ENCODE results near the gene SFMBT2.
A peak's percentile ranks its signal among the peaks of the same experiment; 100 is the strongest.

Gene SFMBT2

DNA sequence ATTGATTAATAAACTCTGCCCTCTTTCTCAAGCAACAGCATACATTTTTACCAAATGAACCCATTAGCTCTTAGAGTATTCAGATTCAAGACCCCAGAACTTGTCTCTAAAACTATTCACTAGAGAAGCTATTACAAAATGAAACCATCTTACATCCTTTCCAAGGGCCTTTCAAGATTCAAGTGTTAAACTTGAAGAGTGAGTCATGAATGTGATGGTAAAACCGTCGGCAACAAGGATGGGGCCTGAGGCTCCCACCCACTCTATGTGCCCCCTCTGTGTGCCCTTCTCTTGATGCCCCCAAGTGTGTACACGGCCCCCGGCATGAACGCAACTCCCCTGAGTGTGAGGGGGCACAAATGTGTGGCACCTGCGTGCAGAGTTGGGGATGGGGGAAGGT, 46.4 kb downstream of the SFMBT2 start:
- DNase-seq (ENCODE audit: low read depth) = no peak

DNA sequence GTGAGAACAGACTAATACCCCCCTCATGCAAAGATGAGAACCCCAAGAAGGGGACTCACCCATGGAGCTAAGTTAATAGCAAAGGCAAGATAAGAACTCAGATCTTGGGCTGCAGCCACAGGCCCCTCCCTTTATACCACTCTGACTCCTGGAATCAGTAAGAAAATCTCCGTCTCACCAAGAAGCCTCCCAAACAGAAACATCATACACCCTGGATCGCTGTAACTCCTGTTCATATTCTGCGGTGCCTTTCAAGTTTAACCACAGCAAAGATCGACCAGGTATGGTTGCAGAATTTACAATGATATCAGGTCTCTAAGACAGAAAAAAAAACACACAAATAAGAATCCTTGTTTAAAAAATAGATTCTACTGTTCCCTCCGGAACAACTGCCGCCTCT, 47.1 kb downstream of the SFMBT2 start:
- DNase-seq (ENCODE audit: low read depth) = no peak

GRCh38 chr10:7362471-7362870, 48.4 kb downstream of the SFMBT2 start:
- no peak for DNase-seq (ENCODE audit: low read depth)

DNA sequence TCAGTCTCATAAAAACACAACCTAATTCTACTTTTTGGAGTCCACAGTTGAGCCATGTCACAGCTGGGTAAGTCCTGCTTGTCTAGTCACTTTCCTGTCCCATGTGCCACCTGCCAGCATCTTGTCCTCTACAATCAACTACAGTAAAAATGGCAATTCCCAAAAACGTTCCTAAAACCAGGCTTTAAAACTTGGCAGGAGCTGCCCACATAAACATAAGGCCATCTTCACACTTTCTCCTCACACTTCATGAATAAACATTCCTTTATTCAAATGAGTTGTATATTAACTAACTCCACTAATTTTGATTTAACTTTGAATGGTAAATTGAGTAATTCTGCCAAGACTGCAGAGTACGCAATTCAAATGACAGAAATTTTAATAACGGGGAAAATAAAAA, 49.5 kb downstream of the SFMBT2 start:
- DNase-seq (ENCODE audit: low read depth) = no peak

DNA sequence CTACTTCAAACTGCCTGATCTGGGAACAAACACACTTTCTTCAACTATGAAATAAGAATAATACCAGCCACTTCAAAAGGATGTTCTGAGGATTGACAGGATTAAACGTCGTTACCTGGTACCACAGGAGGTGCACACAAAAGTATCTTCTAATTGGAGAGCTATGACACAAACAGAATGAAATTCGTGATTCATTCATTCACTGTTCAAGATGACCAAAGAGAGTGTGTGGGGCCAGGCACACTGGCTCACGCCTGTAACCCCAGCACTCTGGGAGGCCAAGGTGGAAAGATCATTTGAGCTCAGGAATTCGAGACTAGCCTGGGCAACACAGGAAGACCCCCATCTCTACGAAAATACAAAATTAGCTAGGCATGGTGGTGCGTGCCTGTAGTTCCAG, 50.9 kb downstream of the SFMBT2 start:
- no peak for DNase-seq (ENCODE audit: low read depth)

- no peak for DNase-seq (ENCODE audit: low read depth)
These were observed 51.5 kb downstream of the SFMBT2 start for GRCh38 chr10:7359356-7359755.

GRCh38 chr10:7357193-7357592, 53.6 kb downstream of the SFMBT2 start:
- DNase-seq (ENCODE audit: low read depth) = no peak

- DNase-seq (ENCODE audit: low read depth) = peak; percentile 73
These were observed 56.3 kb downstream of the SFMBT2 start for GRCh38 chr10:7354330-7355047.

GRCh38 chr10:7351894-7352293, 58.9 kb downstream of the SFMBT2 start:
- no peak for DNase-seq (ENCODE audit: low read depth)

DNA sequence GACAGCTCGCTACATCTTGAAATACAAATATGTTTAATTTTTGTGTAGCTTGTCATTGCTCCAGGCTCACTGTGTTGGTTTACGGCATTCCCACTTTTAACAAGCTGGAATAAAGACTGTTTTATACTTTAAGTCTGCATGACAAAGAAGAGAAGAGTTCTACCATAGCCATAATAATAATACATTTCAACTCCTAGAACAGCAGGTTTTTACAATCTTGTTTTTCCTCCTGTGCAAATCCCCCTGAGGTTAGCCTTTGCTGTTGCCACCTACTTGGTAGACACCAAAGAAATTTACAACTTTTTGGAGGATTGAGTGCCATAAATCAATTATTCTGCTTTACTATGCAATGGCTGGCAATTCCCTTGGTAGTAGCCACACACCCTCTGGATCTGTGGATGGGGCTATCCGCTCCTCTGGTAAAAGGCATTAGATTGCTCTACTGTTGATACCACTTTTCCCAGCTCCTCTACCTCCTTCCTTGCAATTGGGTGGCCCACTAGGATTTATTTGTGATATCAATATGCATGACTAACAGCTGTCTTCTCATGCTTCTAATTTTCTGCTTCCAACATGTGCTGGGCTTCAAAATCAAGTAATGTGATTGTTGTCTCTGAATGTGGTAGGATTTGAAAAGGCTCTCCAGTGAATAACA, 60.2 kb downstream of the SFMBT2 start:
- no peak for DNase-seq (ENCODE audit: low read depth)

DNA sequence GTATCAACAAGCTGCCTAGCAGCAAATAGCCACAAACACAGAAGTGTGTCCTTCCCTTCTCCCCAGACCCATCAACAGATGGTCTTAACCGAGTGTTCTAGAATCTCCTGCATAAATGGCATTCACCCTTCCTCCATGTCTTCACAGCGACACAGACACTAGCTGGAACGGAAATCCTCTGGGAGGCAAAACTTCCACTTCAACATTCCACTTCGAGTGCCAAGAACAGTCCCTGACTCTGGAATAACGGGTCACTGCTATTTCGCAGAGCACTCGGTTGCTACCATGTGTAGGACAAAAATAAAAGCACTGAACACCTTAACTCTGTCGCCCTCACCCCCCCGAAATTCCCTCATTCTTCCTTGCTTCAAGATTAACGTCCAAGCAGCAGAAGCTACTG, 65.1 kb downstream of the SFMBT2 start:
- DNase-seq (ENCODE audit: low read depth) = no peak

DNA sequence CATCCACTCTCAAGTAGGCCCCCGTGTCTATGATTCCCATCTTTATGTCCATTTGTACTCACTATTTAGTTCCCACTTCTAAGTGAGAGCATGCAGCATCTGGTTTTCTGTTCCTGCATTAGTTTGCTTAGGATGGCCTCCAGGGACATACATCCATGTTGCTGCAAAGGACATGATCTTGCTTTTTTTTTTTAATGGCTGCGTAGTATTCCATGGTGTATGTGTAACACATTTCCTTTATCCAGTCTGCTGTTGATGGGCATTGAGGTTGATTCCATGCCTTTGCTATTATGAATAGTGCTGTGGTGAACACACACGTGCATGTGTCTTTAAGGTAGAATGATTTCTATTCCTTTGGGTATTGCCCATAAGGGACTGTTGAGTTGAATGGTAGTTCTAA, 67.8 kb downstream of the SFMBT2 start:
- DNase-seq (ENCODE audit: low read depth) = no peak

- no peak for DNase-seq (ENCODE audit: low read depth)
These were observed 70.5 kb downstream of the SFMBT2 start for GRCh38 chr10:7340179-7340874.

DNA sequence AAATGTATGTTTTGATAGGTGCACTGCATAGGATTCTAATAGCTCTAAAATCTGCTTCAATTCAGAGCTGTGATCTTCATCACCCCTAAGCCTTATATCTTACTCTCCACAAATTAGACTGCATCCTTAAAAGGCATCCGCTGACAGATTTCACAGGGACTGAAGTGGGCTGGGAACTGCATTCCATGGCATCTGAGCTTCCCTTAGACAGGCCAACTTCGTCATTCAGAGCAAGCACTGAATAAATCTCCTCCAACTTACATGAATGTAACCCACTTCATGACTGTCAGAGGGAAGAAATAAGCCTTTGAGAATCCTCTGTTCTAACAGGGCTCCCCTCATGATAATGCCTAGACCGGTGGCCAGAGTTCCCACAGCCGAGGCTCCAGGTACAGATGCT, 71.3 kb downstream of the SFMBT2 start:
- no peak for DNase-seq (ENCODE audit: low read depth)

DNA sequence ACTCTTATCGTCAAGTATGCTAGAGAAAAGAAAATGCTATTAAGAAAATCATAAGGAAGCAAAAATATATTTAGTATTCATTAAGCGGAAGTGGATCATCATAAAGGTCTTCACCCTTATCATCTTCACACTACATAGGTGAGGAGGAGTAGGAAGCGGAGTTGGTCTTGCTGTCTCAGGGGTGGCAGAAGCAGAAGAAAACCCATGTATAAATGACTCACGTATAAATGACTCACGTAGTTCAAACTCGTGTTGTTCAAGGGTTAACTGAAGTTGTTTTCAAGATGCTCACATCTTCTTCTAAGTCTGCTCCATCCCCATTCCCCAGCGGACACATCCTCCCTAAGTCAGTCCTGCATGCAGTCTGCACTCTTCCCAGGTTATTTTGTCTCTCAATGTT, 72.4 kb downstream of the SFMBT2 start:
- no peak for DNase-seq (ENCODE audit: low read depth)

GRCh38 chr10:7337431-7338171, 73.2 kb downstream of the SFMBT2 start:
- DNase-seq (ENCODE audit: low read depth) = no peak

DNA sequence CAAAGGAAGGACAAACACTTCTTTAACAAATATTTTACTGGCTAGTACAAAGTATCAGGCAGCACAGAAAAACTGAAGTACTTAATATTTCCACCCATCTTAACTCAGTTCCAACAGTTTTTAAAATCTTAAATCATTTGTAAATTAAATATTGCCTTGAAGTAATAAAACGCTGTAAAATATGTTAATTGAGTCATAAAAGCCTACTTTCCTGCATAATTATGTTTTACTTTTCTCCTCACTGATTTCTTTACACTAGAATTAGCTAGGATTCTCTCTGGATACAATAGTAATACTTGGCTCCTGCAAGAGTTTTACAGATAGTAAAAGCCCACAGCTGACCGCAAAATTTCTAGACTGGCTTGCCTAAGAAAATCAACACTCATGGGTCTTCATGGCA, 74.9 kb downstream of the SFMBT2 start:
- DNase-seq (ENCODE audit: low read depth) = no peak

- DNase-seq (ENCODE audit: low read depth) = no peak
These were observed 76.2 kb downstream of the SFMBT2 start for GRCh38 chr10:7334642-7334964.

GRCh38 chr10:7333961-7334641, 76.7 kb downstream of the SFMBT2 start:
- no peak for DNase-seq (ENCODE audit: low read depth)

- no peak for DNase-seq (ENCODE audit: low read depth)
These were observed 81.6 kb downstream of the SFMBT2 start for GRCh38 chr10:7329219-7329618.

DNA sequence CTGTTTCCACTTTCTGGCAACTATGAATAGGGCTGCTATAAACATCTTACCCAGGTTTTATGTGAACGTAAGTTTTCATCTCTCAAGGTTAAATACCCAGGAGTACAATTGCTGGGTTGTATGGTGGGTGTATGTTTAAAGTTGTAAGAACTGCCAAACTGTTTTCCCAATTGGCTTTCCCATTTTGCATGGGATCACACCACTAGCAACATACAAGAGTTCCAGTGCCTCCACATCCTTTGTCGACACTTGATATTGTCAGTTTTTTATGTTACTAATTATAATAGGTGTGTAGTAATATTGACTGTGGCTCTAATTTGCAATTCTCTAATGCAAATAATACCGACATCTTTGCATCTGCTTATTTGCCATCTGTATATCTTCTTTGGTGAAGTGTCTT, 82.9 kb downstream of the SFMBT2 start:
- DNase-seq (ENCODE audit: low read depth) = no peak

DNA sequence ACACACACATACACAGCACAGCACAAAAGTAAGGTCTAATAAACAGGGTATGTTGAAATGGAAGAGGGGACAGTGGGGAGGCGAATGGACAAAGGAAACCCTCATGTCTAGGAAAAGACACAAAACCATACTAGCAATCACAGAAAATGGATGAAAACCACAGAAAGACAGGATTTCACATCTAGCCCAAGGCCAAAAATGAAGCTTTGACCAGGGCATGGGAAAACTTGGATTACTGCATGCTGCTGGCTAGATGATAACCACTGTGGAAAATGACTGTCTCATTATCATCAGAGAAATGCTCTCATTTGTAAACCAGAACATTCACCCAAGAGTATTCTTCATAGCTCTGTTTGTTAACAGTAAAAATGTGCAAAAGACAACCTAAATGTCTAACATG, 88.2 kb downstream of the SFMBT2 start:
- no peak for DNase-seq (ENCODE audit: low read depth)
